Fibroblast of the conjunctiva (primary cell): Measurements from ENCODE around the gene PTPN7.
"Not testable (repeated sequence)": the region's sequence is repeated elsewhere in the genome, so short reads cannot be mapped to it uniquely, and the experiment has no call there.

ENCODE experiments used
- DNase-seq: peaks from one replicate; pipeline ENCODE4 v3.0.0-alpha.2; 2010; ENCODE audit warnings: low read depth

PTPN7 gene

DNA sequence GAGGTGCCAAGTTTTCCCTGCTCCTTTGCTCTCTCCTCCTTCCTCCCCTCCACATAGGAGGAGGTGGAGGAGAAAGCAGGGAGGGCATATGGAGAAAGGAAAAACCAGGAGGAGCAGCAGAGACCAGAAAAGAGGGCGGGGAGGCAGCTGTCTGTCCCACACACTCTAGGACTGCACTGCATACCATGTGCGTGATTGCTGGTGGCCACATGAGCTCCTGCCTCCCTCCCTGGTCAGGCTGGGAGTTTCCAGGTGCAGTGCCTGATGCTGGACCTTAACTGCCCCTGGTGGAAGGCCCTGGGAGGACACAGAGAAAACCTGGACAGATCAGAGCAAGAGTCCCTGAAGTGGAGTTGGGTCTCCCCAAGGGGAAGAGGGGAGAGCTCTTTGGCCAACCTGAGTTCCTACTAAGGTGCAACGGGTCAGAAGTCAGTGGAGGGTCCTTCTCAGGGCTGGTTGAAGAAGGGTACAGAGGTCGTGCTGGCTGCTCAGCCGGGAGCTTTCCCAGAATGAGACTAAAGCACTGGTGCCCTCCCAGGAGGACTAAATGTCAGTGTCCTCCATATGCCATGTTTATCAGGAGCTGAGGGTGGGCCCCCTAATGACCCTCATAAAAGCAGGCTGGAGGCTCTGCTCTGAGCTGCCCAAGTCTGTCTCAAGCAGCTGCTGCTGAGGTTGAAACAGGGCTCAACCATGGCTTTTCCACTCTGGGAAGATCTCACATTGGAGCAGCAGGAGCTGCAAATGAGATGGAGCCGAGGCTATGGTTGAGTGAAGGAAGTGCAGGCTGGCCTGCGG is 29.7 kb upstream of the PTPN7 start:
- no peak for DNase-seq

- peak; percentile 17 for DNase-seq
Measured at GRCh38 chr1:202189001-202189790, 28.8 kb upstream of the PTPN7 start.

GRCh38 chr1:202187697-202188407 is 27.4 kb upstream of the PTPN7 start:
- DNase-seq, result no peak

DNA sequence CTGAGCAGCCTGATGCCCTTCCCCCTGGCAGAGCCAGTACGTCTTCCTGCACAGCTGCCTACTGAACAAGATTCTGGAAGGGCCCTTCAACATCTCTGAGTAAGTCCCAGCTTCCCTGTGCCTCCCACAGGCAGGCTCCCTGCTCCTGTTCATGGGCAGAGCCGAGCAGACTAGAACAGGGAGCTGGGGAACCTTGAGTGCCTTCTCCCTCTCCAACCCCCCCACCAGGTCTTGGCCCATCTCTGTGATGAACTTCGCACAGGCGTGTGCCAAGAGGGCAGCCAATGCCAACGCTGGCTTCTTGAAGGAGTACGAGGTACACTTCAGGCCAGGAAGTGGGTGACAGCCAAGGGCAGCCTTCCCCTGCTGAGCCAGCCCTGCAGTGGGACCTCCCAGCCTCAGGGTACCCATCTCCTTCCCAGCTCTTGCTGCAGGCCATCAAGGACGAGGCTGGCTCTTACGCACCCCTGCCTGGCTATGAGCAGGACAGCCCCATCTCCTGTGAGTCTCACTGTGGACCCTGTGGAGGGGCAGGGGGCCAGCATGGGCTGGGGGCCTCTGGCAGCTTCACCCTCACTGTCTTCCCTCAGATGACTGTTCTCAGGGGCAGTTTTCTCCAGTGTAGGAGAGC is 26.8 kb upstream of the PTPN7 start:
- DNase-seq, result no peak

GRCh38 chr1:202186327-202186726 is 25.9 kb upstream of the PTPN7 start:
- DNase-seq, result no peak

GRCh38 chr1:202184750-202185460 is 24.5 kb upstream of the PTPN7 start:
- peak; percentile 73 for DNase-seq

- no peak for DNase-seq
Measured at GRCh38 chr1:202182040-202182877, 21.9 kb upstream of the PTPN7 start.

GRCh38 chr1:202181586-202181985 is 21.2 kb upstream of the PTPN7 start:
- DNase-seq, result no peak

- not testable (repeated sequence) for DNase-seq
Measured at GRCh38 chr1:202180751-202181139, 20.3 kb upstream of the PTPN7 start.

- no peak for DNase-seq
Measured at GRCh38 chr1:202179828-202180750, 19.7 kb upstream of the PTPN7 start.

DNA sequence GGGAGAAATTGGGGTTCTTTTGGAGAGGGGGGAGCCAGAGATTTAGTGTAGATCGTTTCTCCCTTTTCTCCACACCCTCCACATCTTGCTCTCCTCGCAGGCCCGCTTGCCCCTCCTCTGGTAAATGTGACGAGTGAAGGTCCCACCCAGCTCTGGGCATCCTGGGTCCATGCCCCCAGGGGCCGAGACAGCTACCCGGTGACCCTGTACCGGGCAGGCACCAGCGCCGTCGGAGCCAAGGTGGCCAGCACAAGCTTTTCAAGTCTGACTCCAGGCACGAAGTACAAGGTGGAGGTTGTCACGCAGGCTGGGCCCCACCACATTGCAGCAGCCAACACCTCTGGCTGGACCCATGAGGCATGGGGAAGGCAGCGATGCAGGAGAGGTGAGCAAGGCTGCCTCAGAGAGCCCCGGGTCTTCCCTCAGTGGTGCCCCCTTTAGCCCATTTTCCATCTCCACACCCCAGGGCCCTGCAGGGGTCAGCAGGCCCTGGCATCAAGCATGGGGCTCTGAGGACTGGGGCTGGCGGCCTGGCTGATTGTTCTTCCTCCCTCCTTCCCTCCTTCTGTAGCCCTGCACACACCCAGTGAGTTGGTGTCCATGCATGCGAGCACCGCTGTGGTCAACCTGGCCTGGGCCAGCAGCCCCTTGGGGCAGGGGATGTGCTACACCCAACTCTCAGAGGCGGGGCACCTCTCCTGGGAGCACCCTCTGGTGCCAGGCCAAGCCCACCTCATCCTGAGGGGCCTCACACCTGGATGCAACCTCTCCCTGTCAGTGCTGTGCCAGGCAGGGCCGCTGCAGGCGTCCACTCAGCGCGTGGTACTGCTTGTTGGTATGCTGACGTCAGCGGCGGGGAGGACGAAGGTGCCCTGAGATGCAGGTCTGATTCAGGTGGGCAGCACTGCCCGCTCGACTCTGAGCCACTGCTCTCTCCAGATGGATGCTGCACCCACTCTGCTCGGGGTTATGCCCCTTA is 16.8 kb upstream of the PTPN7 start:
- DNase-seq, result no peak

- DNase-seq, result no peak
Measured at GRCh38 chr1:202173993-202174392, 13.6 kb upstream of the PTPN7 start.

DNA sequence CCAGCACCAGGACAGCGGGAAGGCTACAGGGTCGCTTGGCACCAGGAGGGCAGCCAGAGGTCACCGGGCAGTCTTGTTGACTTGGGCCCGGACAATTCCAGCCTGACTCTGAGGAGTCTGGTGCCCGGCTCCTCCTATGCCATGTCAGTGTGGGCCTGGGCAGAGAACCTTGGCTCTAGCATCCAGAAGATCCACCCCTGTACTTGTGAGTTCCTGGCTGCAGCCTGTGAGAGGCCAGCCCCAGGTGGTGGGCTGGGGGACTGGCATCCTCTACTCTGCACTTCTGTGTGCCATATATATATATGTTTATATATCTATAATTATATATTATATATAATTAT is 11.6 kb upstream of the PTPN7 start:
- no peak for DNase-seq

DNA sequence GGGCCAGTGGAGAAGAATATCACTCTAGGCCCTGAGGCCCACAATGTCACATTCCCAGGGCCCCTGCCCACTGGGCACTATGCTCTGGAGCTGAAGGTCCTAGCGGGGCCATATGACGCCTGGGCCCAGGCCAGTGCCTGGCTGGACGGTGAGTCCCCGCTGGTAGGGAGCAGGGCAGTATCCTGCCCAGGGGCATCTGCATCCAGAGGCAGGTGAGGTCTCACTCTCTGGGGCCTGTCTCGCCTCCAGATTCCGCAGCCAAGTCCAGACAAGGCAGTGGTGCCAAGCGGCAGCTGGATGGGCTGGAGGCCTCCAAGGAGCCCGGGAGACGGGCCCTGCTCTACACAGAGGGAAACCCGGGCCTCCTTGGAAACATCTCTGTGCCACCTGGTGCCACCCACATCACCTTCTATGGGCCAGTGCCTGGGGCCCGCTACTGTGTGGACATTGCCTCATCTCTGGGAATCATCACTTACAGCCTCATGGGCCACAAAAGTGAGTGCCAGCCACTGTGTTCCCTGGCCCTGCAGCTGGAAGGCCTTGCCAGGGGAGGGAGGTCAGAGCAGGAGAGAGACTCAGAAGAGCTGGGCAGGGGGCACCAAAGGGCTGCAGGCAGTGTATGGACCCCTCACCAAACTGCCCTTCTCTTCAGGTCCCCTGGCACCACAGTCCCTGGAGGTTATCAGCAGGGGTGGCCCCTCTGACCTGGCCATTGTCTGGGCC is 11.1 kb upstream of the PTPN7 start:
- no peak for DNase-seq

DNA sequence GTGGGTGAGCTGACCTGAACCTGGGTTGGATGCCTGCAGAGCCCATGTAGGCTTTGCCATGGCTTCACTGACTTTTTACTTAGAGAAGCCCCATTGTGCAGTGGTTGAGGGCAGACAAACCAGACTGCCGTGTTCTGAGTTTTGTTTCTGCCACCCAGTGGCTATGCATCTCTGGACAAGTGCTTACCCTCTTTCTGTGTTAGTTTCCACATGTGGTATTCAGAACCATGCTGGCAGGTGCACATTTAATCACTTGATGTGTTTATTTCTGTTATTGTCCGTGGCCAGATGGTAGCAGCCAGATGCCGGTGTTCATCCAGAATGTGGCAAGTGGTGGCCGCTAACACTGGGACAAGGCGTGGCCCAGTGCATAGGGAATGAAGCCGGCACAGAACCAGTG is 10.3 kb upstream of the PTPN7 start:
- no peak for DNase-seq

DNA sequence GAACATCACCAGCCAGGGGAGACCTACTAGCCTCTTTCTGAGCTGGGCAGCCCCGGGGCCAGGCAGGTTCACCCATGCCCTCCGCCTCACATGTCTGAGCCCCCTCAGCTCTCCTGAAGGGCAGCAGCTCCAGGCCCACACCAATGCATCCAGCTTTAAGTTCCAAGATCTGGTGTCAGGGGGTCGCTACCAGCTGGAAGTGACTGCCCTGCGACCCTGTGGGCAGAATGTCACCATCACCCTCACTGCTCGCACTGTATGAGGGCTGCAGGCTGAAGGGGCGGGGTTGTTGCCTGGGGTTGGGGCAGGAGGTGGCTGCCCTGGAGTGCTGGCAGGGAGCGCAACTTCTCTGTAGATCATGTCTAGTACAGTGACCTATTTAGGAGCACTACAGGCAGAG is 8.5 kb upstream of the PTPN7 start:
- DNase-seq, result no peak

DNA sequence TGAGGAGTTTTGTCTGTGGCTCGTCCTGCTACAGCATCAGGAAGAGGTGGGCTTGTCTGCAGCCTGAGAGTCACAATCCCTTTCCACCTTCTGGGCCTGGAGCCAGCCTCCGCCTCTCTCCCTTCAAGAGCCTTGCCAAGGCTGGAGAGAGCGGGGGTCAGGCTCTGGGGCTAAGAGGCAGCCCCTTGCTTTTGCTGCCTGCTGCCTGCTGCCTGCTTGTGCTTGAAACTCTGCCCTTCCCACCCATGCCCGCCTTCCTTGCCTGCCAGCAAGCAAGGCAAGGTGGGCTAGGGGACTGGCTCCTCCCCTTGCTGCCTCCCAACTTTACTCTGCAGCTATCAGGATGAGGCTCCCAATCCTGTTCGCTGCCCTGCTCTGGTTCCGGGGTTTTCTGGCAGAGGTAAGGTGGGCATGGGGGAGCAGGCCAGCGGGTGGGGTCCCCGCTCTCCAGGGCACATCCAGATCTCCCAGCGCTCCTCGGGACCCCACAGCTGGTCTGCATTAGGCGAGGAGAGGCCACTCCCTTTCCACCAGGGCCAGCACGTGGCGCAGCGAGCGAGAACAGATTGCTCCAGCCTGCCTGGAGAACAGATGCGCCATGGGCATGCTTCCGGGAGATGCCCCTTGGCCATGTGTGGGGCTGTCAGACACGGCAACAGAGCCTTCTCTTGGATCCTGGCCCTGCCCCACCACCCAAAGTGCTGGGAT is 7.5 kb upstream of the PTPN7 start:
- peak; percentile 59 for DNase-seq
